Activated T-cell treated with anti-CD3 and anti-CD28 coated beads, Interleukin-2, amount 50 U/mL, for 48 hours (primary cell): ENCODE measurements around the gene PPM1M.

Experiments
- DNase-seq, 2 experiments: peaks; one replicate each; pipeline ENCODE4 v3.0.0-alpha.2; 2020

The PPM1M gene

GRCh38 chr3:52216585-52217408 is 28.8 kb upstream of the PPM1M start:
- DNase-seq, result peak in 1 of 2 experiments; percentile 68

DNA sequence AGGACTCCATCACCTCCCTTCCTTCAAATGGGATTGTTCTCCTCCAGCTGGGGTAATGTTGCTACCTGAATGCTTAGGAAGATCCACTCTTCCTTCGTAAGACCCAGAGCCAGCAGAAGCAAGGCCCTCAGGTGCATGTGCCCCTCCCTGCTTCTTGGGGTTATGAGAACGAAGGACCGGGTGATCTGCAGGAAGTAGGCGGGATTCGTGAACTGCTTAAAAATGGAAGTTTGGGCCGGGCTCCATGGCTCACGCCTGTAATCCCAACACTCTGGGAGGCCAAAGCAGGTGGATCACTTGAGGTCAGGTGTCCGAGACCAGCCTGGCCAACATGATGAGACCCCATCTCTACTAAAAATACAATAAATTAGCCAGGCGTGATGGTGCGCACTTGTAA is 28.2 kb upstream of the PPM1M start:
- no peak for DNase-seq

DNA sequence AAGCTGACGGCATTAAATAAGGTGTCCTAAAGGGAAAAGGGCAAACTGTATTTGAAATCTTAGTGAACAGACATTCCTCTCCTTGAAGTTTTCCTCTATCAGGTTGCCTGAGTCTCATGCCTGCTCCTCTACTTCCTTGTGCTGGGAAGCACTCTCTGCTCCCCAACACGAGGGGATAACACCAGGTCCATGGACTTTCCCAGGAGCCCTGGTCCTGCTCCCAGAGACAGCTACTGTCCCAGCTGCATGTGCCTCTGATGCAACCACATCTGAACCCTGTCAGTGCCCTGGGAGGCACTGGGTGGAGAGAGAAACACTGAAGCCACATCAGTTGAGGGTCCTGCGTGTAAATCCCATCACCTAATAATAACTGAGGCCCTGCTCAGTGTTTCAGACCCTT is 27.5 kb upstream of the PPM1M start:
- no peak for DNase-seq

GRCh38 chr3:52218454-52218853 is 27.1 kb upstream of the PPM1M start:
- DNase-seq, result peak in 1 of 2 experiments; percentile 56

GRCh38 chr3:52218937-52219650 is 26.5 kb upstream of the PPM1M start:
- DNase-seq, result no peak

- DNase-seq, result peak; percentile 95 to 96
Measured at GRCh38 chr3:52220380-52221026, 25.1 kb upstream of the PPM1M start.

GRCh38 chr3:52221141-52221562 is 24.4 kb upstream of the PPM1M start:
- DNase-seq, result no peak

DNA sequence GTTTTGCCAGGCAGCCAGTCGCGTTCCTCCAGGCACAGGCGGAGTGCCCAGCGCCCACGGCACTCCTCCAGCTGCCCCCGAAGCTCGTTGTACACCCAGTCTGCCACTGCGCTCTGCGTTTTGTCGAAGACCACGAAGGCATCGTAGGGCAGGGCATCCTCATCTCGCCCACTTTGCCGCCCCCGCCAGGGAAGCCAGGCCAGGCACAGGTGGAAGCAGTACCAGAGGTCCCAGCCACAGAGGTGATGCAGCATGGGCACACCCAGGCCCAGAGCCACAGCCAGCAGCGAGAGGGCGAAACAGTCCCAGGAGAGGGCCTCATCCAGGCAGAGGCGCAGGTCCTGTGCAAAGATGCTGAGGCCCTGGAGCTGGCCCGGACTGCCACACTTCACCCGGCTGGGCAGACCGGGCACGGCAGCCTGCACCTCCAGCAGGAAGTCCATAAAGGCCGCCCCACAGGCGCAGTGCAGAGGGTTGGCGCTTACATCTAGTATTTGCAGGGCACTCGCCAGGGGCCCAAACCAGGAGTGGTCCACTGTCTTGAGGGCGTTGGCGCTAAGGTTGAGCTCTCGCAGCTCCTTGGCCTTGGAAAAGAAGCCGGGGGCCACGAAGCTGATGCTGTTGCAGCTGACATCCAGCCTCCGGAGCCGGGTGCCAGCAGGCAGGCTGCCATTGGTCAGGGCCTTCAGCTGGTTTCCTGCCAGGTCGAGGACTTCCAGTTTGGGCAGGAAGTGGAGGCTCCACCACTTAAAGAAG is 23.8 kb upstream of the PPM1M start:
- DNase-seq, result peak in 1 of 2 experiments; percentile 69

DNA sequence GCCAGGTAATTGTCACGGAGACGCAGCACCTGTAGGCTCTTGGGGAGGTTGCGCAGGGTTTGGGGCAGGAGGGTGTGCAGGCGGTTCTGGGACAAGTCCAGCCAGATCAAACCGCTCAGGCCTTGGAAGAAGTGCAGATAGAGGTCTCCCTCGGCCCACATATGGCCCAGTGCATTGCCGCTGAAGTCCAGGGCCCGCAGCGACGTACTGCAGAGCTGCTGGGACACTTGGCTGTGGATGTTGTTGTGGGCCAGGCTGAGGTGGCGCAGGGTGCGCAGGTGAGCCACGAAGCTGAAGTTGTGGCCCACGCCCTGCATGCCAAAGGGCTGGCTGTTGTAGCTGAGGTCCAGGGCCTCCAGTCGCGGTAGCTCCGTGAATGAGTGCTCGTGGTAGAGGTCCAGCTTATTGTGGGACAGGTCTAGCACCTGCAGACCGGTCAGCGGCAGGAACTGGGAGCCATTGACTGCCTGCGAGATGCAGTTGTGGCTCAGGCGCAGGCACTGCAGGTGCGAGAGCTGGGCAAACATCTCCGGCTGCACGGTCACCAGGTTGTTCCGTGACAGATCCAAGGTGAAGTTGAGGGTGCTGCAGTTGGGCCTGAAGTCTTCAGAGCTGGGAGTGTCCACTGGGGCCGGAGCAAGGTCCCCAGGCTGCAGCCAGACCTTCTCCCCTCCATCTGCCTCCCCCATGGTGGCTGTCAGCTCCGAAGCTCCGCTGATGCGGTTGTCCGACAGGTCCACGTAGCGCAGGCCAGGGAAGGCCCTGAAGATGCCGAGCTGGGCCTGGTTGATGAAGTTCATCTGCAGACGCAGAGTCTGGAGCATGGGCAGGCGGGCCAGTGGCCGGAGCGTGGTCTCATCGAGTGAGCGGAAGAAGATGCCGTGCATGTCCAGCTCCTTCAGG is 23.0 kb upstream of the PPM1M start:
- peak in 1 of 2 experiments; percentile 17 for DNase-seq

- DNase-seq, result no peak
Measured at GRCh38 chr3:52223449-52224408, 21.8 kb upstream of the PPM1M start.

DNA sequence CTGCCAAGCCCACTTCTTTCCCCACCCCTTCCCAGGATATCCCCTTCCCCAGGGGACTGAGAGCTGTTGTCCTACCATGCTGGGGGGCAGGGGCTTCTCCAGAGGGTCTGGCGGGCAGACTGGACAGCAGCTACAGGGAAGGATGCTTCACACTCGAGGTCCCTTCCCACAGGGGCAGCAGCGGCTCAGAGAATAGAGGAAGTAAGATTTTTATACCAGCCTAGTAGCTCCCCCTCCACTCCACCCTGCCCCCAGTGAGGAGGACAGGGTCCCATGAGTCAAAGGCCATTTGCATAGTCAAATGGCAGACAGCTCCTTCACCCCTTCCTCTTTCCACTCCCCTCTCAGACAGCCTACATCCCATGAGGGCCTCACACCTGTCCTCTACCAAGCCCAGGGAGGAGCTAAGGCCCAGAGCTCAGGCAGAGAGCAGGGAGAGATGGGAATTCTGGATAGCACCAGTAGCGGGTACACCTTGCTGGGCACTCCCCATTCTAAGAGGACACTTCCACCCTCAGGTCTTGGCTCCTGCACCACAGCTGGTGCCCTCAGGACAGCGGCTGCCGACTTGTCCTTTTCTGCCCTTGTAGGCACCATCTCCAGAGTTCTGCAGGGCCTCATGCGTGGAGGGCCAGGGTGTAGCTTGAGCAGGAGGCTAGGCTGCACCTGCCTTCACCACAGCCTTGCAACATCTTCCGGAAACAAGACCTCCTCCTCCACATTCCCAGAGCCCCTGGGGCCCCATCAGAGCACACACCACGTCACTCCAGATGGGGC is 19.9 kb upstream of the PPM1M start, which contains the start of gene TLR9:
TSS of gene TLR9 (minus strand) at position 194 of the 777 bp plus-strand sequence. CDS start at position 78, 116 bp downstream.
- DNase-seq, result peak in 1 of 2 experiments; percentile 49

DNA sequence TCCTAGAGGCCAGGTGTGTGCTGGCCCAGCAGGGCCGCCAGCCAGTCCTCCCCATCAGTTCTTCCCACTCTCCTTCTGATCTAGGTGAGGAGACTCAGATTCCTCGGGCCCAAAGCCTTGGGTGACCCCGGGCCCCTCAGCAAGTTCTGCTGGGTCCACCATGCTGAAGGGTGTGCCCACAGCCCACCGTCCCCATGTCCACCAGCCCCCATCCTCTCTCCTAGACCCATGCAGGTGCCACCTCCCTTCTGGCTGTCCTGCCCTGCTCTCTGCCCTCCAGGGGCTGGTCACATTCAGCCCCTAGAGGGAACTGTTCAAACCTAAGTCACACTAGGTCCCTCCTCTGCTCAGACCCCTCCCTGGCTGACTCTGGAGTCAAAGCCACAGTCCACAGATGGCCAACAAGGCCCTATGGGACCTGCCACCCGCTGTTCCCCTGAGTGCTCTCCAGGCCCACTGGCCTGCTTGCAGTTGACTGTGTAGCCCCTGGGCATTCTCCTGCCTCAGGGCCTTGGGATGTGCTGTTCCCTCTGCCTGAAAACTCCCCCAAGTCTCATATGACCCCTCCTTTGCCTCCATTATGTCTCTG is 19.2 kb upstream of the PPM1M start:
- DNase-seq, result peak in 1 of 2 experiments; percentile 62

GRCh38 chr3:52227117-52227516 is 18.4 kb upstream of the PPM1M start:
- DNase-seq, result peak in 1 of 2 experiments; percentile 29

- DNase-seq, result peak in 1 of 2 experiments; percentile 19
Measured at GRCh38 chr3:52227766-52228165, 17.8 kb upstream of the PPM1M start.

DNA sequence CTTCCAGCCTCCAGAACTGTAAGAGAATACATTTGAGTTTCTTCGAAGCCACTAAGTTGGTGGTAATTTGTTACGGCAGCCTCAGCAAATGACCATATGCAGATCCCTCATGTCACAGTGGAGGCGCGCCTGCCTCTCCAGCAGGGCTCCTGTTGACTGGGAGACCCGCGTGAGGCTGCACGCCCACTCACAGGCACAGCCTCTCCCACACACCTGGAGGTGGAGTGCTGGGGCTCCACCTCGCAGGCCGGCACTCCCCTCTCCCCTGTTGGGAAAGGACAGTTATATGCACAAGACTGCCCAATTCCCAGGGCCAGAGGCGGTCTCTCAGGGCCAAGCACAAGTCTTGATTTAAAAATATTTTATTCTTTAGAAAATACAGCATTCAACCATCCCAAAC is 17.3 kb upstream of the PPM1M start:
- no peak for DNase-seq

DNA sequence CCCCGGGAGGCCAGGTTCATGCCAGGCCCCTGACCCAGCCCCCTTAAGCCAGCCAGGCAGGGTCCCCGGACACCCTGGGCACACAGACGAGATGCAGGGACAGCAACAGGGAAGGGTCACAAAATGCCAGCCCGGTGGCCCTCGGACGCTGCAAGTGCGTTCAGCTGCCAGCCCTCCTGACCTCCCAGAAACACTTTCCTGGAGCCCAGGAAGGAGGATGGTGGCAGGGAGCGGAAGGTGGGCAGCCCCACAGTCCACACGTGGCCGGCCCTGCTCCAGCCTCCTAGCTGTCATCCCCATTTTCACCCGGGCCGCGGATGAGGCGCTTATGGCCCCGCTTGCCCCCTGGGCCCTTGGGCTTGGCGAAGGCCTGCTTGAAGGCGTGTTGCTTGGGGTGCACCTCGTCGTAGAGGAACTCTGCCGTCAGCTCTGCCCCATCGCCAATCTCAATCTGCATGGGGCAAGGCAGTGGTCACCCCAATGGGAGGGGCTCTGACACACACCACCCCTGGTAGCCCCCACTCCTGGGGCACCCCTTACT is 16.7 kb upstream of the PPM1M start:
- DNase-seq, result no peak

GRCh38 chr3:52229656-52230055 is 15.9 kb upstream of the PPM1M start:
- no peak for DNase-seq

DNA sequence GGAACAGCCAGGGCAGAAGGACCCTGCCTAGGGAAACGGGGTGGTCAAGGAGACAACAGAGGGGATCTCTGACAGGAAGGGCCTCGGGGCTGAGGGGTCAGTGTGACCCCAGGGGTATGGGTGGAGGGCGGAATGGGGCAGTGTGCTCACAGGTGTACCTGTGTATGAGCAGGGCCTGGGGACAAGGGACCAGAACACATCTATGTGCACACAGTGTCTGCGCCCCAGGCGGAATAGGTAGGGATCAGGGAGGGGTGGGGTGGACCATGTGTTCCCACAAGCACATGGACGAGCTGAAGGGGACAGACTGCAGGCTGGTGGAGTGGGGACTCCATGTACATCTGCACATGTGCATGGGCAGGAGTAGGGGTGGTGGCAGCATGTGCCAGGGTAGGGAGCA is 15.1 kb upstream of the PPM1M start:
- peak in 1 of 2 experiments; percentile 15 for DNase-seq
